WTC11 (cell line): Measurements from ENCODE around the gene IGFBP7. TPM values are rescaled to one million over a fixed set of nuclear protein-coding genes. Genes with fewer than 3 reads are reported as not detected.

Source experiments
- ATAC-seq: fragments of 200-7000 bp; cut with Tn5 transposase; 2 replicates; pipeline ENCODE4 v1.10.0; 2021; ENCODE audit warnings: mild to moderate bottlenecking, moderate library complexity
- CTCF ChIA-PET: fragments of 300-600 bp; sonication (Branson Sonifier 250); formaldehyde crosslinking; loops from one replicate; lab custom pipeline; 2021; ENCODE audit warnings: antibody characterized with exemption; lab: Charles Lee
- POLR2A ChIA-PET: fragments of 350-600 bp; sonication (Branson Sonifier 250); formaldehyde crosslinking; loops from one replicate; lab custom pipeline; 2021; ENCODE audit warnings: antibody characterized with exemption; lab: Charles Lee
- DNase-seq: peaks from one replicate; pipeline ENCODE4 v3.0.0; 2021; ENCODE audit warnings: low spot score
- H3K27ac Mint-ChIP-seq: 2 replicates; pipeline ENCODE4 v1.8.0; 2021; ENCODE audit warnings: mixed read lengths
- H3K27me3 Mint-ChIP-seq: 2 replicates; pipeline ENCODE4 v1.8.0; 2021; ENCODE audit warnings: low read depth, mild to moderate bottlenecking, moderate library complexity, mixed read lengths
- H3K36me3 Mint-ChIP-seq: 2 replicates; pipeline ENCODE4 v1.8.0; 2021; ENCODE audit warnings: mixed read lengths
- H3K4me1 Mint-ChIP-seq: 2 replicates; pipeline ENCODE4 v1.8.0; 2022; ENCODE audit warnings: mixed read lengths
- H3K4me3 Mint-ChIP-seq: 2 replicates; pipeline ENCODE4 v1.8.0; 2021; ENCODE audit warnings: mild to moderate bottlenecking, moderate library complexity, mixed read lengths
- H3K9me3 Mint-ChIP-seq: 2 replicates; pipeline ENCODE4 v1.8.0; 2021; ENCODE audit warnings: mixed read lengths
- ATF1 ChIP-seq: sonication (generic); formaldehyde crosslinking; IDR thresholded peaks from 2 replicates; pipeline ENCODE4 v1.8.1; 2023; ENCODE audit warnings: mild to moderate bottlenecking, moderate library complexity, missing genetic modification reagents
- CBFB ChIP-seq: sonication (generic); formaldehyde crosslinking; IDR thresholded peaks from 2 replicates; pipeline ENCODE4 v1.8.1; 2022; ENCODE audit warnings: mild to moderate bottlenecking, low read depth, missing genetic modification reagents
- E2F4 ChIP-seq: sonication (generic); formaldehyde crosslinking; IDR thresholded peaks from 2 replicates; pipeline ENCODE4 v1.8.1; 2022; ENCODE audit warnings: low read depth, mild to moderate bottlenecking, moderate library complexity, missing genetic modification reagents, borderline replicate concordance
- ETV6 ChIP-seq: sonication (generic); formaldehyde crosslinking; IDR thresholded peaks from 2 replicates; pipeline ENCODE4 v1.8.1; 2022; ENCODE audit warnings: mild to moderate bottlenecking, missing genetic modification reagents
- FOXP1 ChIP-seq: sonication (generic); formaldehyde crosslinking; IDR thresholded peaks from 2 replicates; pipeline ENCODE4 v1.8.0; 2022; ENCODE audit warnings: missing genetic modification reagents, mild to moderate bottlenecking, moderate library complexity, borderline replicate concordance
- FOXP4 ChIP-seq: sonication (generic); formaldehyde crosslinking; IDR thresholded peaks from 2 replicates; pipeline ENCODE4 v1.8.0; 2022; ENCODE audit warnings: mild to moderate bottlenecking, missing genetic modification reagents
- GRHL2 ChIP-seq: fragments of 250-450 bp; sonication (Bioruptor Pico); IDR thresholded peaks from 2 replicates; pipeline ENCODE4 v1.8.0; 2022; ENCODE audit warnings: mild to moderate bottlenecking, moderate library complexity; ENCODE audit not compliant: insufficient replicate concordance, severe bottlenecking
- GTF2I ChIP-seq: fragments of 250-450 bp; sonication (Bioruptor Pico); conservative IDR thresholded peaks from 2 replicates; pipeline ENCODE4 v1.4.0; 2021; ENCODE audit warnings: mild to moderate bottlenecking
- MLX ChIP-seq: sonication (generic); formaldehyde crosslinking; IDR thresholded peaks from 2 replicates; pipeline ENCODE4 v1.8.1; 2023; ENCODE audit warnings: mild to moderate bottlenecking, missing genetic modification reagents, moderate library complexity
- NFATC4 ChIP-seq: fragments of 250-450 bp; sonication (Bioruptor Pico); IDR thresholded peaks from 2 replicates; pipeline ENCODE4 v1.9.0; 2021; ENCODE audit warnings: mild to moderate bottlenecking
- NFYB ChIP-seq: sonication (generic); formaldehyde crosslinking; conservative IDR thresholded peaks from 2 replicates; pipeline ENCODE4 v1.8.0; 2022; ENCODE audit warnings: low read depth, missing genetic modification reagents
- RORB ChIP-seq: fragments of 250-450 bp; sonication (Bioruptor Pico); IDR thresholded peaks from 2 replicates; pipeline ENCODE4 v1.9.0; 2021; ENCODE audit warnings: mild to moderate bottlenecking
- SMAD3 ChIP-seq: sonication (generic); formaldehyde crosslinking; IDR thresholded peaks from 2 replicates; pipeline ENCODE4 v1.8.0; 2022; ENCODE audit warnings: missing genetic modification reagents, mild to moderate bottlenecking, borderline replicate concordance
- TEAD4 ChIP-seq: sonication (generic); formaldehyde crosslinking; IDR thresholded peaks from 2 replicates; pipeline ENCODE4 v1.8.0; 2022; ENCODE audit warnings: mild to moderate bottlenecking, missing genetic modification reagents
- ZMAT4 ChIP-seq: fragments of 250-450 bp; sonication (Bioruptor Pico); IDR thresholded peaks from 2 replicates; pipeline ENCODE4 v1.9.0; 2021; ENCODE audit warnings: mild to moderate bottlenecking
- ZNF138 ChIP-seq: sonication (generic); formaldehyde crosslinking; conservative IDR thresholded peaks from 2 replicates; pipeline ENCODE4 v1.8.1; 2022; ENCODE audit warnings: mild to moderate bottlenecking, moderate library complexity, missing genetic modification reagents
- ZNF317 ChIP-seq: sonication (generic); formaldehyde crosslinking; IDR thresholded peaks from 2 replicates; pipeline ENCODE4 v1.8.1; 2023; ENCODE audit warnings: low read depth, mild to moderate bottlenecking, moderate library complexity, missing genetic modification reagents, borderline replicate concordance
- ZNF396 ChIP-seq: fragments of 250-450 bp; sonication (Bioruptor Pico); IDR thresholded peaks from 2 replicates; pipeline ENCODE4 v1.8.0; 2021; ENCODE audit warnings: mild to moderate bottlenecking, moderate library complexity, borderline replicate concordance
- total RNA-seq: library from RNA; stranded (reverse); gene quantifications from 3 replicates; pipeline ENCODE4 v1.2.3, GENCODE V29; 2021

Gene IGFBP7
- total RNA-seq, 1 experiment from 2014 or later = 1.4 TPM

- peaks cover 43% of the 10 kb centered on the region for H3K9me3 Mint-ChIP-seq
- peaks cover 23% of the 10 kb centered on the region for H3K36me3 Mint-ChIP-seq
- H3K27ac Mint-ChIP-seq = no peak overlapping the region
- CTCF ChIA-PET = interaction anchor here (1.1 kb wide), 1 partner anchor 85 kb away, joined by 5 read pairs; no protein-coding TSS in a partner anchor
- ATAC-seq (no peak), DNase-seq (no peak)
- H3K27me3 Mint-ChIP-seq = peaks cover 11% of the 10 kb centered on the region
- no peak for TF ChIP-seq E2F4
- TF ChIP-seq RORB (CRISPR knock-in tag) = no peak
- no peak for TF ChIP-seq ZMAT4 (CRISPR knock-in tag)
- no peak for TF ChIP-seq MLX (CRISPR knock-in tag)
- no peak overlapping the region for H3K4me3 Mint-ChIP-seq
- POLR2A ChIA-PET = no interaction called here
- H3K4me1 Mint-ChIP-seq = no peaks in the 10 kb centered on the region
Measured at GRCh38 chr4:57122959-57123358, 12.8 kb upstream of the IGFBP7 start.

GRCh38 chr4:57119054-57119651 is 9.0 kb upstream of the IGFBP7 start:
- ChIA-PET CTCF (interaction anchor here (1.0 to 1.1 kb wide), 2 partner anchors 45 to 81 kb away, joined by 3 read pairs; no protein-coding TSS in a partner anchor), POLR2A (no interaction called here)
- ATAC-seq = no peak
- H3K4me1 Mint-ChIP-seq = no peaks in the 10 kb centered on the region
- DNase-seq = no peak
- H3K9me3 Mint-ChIP-seq = peaks cover 16% of the 10 kb centered on the region
- H3K36me3 Mint-ChIP-seq = peaks cover 5% of the 10 kb centered on the region; the same call in 1 of the 2 replicates
- no peak overlapping the region for H3K27ac Mint-ChIP-seq
- no peak overlapping the region for H3K4me3 Mint-ChIP-seq
- H3K27me3 Mint-ChIP-seq = peaks cover 7% of the 10 kb centered on the region
- TF ChIP-seq ZNF138 (CRISPR knock-in tag) (no peak), FOXP4 (CRISPR knock-in tag) (no peak), ZNF396 (CRISPR knock-in tag) (no peak), ETV6 (CRISPR knock-in tag) (no peak), NFATC4 (CRISPR knock-in tag) (no peak), CBFB (CRISPR knock-in tag) (no peak), NFYB (CRISPR knock-in tag) (no peak)

GRCh38 chr4:57117491-57117890 is 7.3 kb upstream of the IGFBP7 start:
- DNase-seq = no peak
- no peak for TF ChIP-seq ZNF317 (CRISPR knock-in tag)
- TF ChIP-seq ATF1 (CRISPR knock-in tag) = no peak
- no peak for TF ChIP-seq FOXP1 (CRISPR knock-in tag)
- no peak for TF ChIP-seq SMAD3
- TF ChIP-seq TEAD4 (CRISPR knock-in tag) = no peak
- no peak for TF ChIP-seq ZNF138 (CRISPR knock-in tag)
- TF ChIP-seq GRHL2 (CRISPR knock-in tag) = no peak
- TF ChIP-seq GTF2I (CRISPR knock-in tag) = no peak
- CTCF ChIA-PET = no interaction called here
- H3K27me3 Mint-ChIP-seq = peaks cover 17% of the 10 kb centered on the region
- H3K36me3 Mint-ChIP-seq = no peaks in the 10 kb centered on the region
- peaks cover 9% of the 10 kb centered on the region for H3K9me3 Mint-ChIP-seq
- peaks cover 7% of the 10 kb centered on the region for H3K4me1 Mint-ChIP-seq
- ATAC-seq = no peak
- H3K4me3 Mint-ChIP-seq = no peak overlapping the region
- no peak overlapping the region for H3K27ac Mint-ChIP-seq
- POLR2A ChIA-PET = no interaction called here
